Measurements from ENCODE around the gene LPAR4. TPM values are rescaled to one million over a fixed set of nuclear protein-coding genes. Genes with fewer than 3 reads are reported as not detected.
"Not testable (repeated sequence)": the region's sequence is repeated elsewhere in the genome, so short reads cannot be mapped to it uniquely, and the experiment has no call there.

Gene LPAR4, protein sequence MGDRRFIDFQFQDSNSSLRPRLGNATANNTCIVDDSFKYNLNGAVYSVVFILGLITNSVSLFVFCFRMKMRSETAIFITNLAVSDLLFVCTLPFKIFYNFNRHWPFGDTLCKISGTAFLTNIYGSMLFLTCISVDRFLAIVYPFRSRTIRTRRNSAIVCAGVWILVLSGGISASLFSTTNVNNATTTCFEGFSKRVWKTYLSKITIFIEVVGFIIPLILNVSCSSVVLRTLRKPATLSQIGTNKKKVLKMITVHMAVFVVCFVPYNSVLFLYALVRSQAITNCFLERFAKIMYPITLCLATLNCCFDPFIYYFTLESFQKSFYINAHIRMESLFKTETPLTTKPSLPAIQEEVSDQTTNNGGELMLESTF
- total RNA-seq (2014; rRNA removed; shearing (Covaris generic)) = 0.78 and 1.3 TPM in 2 replicates

DNA sequence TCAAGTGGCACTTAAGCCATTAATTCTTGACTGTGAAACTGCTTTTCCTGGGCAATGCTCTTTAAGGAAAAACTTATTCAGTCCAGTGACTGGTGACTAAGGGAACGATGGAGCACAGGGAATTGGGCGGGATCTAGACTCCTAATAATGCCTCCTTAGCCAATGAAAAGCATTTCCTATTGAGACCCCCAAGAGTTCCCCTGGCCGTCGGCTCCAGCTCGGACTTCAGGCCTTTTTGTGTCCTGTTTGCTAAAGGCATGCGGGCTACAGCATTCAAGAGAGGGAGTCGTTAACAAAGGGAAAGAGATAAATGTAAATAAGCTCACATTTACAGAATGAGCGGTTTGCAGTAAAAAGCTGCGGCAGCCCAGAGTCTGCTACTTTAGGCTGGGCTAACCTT, at the start of gene LPAR4:
LPAR4 (plus strand) TSS at position 232 of the 400 bp plus-strand sequence. CDS start 7,150 bp downstream, outside the sequence.
- DNase-seq (ENCODE audit: low read depth) = peak; percentile 51

DNA sequence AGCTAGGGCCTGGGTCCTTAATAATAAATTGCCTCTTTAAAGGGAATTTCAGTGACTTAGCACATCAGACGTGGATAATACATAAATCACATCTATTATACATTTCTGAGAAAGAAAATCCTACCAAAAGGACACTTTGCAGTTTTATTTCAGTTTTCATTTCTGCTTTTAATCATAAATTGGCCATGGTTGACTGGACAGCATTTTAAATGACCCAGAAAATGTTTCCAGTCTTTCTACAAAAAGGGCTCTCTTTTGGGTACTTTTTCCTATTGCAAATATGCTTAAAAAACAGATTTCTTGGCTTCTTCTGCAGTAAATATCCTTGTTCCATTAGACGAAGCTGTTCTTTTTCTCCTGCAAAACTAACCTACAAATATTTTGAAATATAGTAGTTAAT, 41.4 kb upstream of the LPAR4 start:
- DNase-seq (ENCODE audit: low read depth) = no peak

DNA sequence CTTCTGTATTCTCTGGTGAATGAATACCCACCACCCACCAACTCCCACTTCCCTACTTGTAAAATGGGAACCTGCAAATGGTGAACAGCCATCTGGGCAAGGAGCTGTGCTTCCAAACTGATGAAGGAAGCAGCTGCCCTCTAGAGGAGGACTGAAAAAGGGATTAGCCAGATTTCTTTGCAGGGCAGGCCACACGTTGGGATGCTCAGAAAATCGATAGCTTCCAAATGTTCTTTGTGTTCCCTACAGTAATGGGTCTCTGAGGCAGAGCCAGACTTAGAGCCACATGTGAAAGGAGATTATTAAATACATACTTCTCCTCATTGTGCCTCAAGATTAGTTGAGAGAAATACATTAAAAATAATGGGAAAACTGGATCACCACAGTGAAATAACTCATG, 39.3 kb upstream of the LPAR4 start:
- DNase-seq (ENCODE audit: low read depth) = peak; percentile 62

DNA sequence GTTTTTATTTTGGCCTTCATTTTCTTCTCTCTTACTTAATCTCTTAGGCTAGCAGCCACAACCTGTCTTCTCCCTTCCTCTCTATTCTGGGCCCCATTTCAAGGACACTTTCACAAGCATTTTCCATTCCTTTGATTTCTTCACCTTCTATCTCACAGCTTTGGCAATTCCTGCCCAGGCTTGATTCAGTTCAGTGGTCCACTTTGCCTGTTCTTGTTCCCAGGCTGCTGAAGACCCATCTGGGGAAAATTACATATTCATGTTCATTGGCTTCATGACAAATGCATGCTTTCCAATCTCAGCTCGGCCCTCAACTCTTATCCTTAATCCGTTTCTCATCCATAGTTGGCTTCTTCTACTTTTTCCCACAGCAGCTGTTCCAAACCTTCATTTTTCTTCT, 38.7 kb upstream of the LPAR4 start:
- DNase-seq (ENCODE audit: low read depth) = no peak

DNA sequence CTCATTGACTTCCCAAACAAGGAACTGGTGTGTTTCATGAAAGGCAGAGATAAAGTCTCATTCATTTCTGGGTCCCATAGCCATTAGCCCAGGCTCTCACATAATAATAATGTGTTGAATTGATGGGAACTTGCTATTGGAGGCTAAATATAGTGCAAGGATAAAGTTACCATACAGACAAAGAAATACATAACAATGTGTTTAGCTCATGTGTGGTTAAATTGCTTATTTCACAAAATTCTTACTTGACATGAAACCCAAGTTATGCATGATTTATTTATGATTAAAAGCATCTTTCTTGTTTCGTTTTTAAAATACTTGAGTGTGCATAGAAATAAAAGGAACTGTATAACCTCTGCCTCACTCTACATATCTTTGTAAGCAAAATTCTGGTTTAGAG, 37.3 kb upstream of the LPAR4 start:
- peak; percentile 1 for DNase-seq (ENCODE audit: low read depth)

DNA sequence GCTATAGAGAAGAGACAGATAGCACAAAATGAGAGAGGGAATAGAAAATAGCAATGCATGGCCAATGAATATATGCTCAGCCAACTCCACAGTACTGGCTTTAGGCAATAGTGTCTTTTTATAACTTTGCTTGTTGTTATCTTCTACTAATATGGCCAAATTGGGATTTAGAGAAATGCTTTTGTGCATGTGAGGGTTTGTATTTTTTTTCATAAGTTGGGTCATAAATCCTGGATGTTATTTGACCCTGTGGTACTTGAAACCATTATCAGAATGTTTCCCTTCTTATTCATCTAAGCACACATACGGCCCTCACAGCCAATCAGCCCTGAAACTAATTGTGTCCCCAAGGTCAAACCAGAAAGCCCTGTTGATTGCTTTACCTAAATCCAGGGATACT, 35.2 kb upstream of the LPAR4 start:
- no peak for DNase-seq (ENCODE audit: low read depth)

DNA sequence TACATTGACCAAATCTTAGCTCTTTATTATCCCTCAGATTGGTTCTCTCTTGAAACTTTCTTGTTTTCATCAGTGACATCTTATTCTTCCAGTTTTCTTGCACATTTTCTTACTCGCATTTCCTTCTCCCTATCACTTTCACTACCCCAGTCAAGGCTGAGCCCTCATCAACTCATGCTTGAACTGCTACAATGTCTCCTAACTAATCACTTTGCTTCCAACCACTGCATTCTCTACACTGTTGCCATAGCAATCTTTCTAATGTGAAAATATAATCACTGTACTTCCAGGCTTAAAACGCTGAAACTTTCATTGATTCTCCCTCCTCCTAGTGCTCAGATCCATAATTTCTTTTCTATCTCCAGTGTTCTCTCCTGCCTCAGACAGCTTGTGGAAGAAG, 22.2 kb upstream of the LPAR4 start:
- DNase-seq (ENCODE audit: low read depth) = no peak

DNA sequence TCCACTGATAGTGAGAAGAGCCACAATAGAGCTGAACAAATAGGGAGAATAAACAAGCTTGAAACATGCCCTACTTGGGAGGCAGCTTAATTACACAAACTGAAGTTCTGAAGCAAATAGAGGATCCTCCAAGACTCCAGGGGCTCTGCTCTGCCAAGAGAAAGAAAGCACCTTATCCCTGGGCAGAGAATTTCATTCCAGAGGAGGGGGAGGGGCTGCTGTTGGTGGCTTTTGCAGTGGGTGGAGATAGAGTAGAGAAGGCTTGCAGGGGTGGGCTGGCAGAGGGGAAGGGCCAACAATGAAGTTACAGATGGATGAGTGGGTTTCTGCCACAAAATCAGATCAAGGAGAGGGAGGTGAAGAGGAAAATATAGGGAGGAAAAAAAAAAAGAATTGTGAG, 1.0 kb upstream of the LPAR4 start:
- no peak for DNase-seq (ENCODE audit: low read depth)

DNA sequence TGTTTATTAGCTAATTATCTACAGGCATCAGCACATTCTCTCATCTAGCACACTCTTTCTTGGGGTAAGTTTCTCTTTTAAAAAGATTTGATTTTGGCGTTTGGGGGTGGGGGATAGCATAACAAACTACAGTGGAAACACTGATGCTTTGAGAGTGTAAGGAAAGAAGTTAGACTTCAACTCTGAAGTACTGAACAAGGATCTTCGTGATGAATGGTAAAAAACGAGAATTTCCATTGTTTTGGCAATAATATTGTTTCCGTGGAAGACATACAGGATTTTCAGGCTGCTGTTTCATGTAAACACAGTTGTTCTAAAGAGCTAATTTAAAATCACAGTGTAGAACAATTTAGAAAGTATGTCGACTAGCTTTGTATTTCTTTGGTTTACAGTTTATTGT, 451 bp downstream of the LPAR4 start:
- no peak for DNase-seq (ENCODE audit: low read depth)

DNA sequence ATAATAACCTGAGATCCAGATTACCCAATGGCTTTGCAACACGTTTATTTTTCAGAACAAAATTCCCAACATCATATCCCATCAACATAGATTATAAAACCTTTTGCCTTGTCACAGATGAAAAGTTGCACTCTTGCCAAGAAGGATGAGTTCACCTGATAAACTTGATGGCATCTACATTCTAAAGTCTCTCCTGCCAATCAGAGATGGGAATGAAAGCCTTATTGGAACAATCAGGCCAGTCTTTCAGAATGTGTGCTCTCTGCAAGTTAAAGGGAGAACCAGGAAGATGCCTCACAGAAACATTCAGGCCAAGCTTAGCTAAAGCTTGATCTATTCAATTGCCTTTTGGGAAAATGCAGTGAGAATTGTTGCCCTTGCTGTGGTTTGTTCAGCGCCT, 1.3 kb downstream of the LPAR4 start:
- DNase-seq (ENCODE audit: low read depth) = no peak

DNA sequence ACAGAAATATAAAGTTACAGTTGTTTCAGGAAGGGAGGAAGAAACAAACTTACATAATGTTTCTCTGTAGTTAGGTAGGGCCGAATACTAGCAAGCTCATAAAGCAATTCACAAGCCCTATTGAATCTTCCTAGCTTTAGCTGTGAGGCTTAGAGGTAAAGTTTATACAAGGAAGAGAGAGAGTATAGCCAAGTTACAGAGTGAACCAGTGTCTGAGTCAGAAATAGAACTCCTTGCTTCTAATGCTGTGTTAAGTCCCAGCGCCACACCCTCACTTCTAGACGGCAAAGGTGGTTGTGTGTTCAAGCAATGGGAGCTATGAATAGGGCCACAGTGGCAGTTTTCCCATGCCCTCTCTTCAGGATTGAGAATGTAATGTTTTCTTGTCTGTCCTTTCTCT, 6.1 kb downstream of the LPAR4 start:
- DNase-seq (ENCODE audit: low read depth) = no peak

DNA sequence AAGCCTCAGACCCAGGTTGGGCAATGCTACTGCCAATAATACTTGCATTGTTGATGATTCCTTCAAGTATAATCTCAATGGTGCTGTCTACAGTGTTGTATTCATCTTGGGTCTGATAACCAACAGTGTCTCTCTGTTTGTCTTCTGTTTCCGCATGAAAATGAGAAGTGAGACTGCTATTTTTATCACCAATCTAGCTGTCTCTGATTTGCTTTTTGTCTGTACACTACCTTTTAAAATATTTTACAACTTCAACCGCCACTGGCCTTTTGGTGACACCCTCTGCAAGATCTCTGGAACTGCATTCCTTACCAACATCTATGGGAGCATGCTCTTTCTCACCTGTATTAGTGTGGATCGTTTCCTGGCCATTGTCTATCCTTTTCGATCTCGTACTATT, 7.4 kb downstream of the LPAR4 start:
- no peak for DNase-seq (ENCODE audit: low read depth)

DNA sequence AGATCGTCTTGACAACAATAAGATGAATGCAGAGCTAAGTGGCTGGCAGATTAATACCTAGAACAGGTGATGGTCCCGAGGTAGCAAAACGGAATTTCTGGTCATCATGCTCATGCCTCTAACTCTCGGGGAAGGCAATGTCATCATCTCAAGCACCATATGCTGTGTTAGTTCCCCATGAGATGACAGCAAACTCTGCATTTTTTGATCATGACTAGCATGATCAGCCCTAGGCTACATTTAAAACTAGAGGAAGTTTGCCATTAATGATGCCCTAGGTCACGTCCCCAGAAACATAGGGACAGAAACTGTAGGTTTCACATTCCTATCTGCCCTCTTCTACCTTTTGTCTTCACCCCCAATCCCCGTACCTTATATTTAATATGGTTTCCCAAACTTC, 11.6 kb downstream of the LPAR4 start:
- DNase-seq (ENCODE audit: low read depth) = peak; percentile 69

DNA sequence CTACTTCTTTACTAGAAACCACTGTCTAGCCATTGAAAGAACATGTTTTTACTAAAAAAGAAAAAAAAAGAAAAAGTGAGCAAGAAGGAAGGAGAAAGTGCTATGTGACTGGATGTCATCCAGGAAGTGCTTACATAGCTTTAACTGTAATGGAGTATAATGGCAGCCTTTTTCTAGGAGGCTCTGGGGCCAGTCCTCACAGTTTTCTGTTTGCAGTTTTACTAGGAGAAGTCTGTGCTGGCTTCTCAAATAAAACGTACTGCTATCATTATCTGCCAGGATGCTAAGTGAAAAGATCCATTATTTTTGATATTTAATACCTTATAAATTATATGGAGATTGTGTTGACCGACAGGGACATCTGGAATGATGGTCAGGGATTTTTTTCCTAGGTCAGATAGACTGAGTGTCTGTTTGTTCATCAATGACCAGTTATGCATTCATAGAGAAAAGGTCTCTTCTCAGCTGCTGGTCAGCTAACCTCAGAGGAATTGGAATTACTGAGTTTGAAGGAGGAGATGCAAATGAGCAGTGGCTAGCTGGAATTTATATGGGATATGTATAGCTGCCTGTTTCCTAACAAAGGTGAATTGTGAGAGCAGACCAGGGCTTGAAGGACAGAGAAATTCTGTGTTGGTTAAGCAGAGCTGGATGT, 21.7 kb downstream of the LPAR4 start:
- DNase-seq (ENCODE audit: low read depth) = peak; percentile 35

DNA sequence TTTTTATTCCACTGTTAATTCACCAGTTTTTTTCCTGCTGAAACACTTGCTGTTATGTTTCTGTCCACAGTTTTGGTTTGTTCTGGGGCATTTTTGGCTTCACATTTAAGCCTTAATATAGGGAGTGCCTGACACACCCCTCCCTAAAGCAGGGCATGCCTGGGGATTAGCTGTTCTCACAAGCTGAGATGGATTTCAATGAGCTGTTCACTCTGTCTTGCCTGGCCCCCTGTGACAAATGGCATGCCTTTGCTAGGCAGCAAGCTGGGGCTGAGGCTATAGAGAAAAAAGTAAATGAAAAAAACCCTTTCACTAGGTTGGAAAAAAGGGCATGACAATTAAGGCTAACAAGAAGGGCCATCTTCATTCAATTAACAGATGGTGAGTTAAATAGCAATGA, 22.4 kb downstream of the LPAR4 start:
- no peak for DNase-seq (ENCODE audit: low read depth)

DNA sequence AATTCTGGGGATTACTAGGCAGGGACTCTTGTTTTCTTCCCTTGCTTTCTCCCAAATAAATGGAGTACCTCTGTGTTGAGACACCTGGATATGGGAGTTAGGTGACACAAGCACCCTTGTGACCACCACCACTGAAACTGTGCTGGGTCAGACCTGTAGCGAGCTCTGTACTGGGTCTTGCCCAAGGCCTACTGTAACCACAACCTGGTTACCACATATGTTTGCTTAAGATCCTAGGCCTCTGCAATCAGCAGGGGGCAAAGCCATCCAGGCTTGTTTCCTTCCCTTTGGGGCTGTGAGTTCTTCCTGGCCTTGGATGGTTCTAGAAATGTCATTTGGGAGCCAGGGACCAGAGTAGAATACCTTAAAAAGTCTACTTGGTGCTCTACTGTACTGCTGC, 49.4 kb downstream of the LPAR4 start:
- no peak for DNase-seq (ENCODE audit: low read depth)

DNA sequence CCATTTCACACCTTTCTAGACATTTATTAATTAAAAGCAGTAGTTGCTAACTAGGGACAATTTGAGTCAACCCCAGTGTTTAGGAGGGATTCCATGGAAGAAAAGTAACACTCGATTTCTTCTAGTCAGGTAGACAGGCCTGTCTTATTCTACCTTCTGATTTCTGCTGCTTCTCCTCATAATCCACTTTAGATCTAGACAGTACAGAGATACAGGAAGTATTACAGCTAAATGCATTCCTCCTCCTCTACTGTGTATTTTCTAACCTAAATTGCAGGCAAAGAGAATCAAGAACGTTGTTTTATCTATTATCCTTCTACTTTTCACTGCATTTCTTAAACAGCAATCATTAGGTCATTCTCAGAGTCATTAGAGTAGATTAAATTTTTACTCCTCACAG, 52.6 kb downstream of the LPAR4 start:
- no peak for DNase-seq (ENCODE audit: low read depth)

DNA sequence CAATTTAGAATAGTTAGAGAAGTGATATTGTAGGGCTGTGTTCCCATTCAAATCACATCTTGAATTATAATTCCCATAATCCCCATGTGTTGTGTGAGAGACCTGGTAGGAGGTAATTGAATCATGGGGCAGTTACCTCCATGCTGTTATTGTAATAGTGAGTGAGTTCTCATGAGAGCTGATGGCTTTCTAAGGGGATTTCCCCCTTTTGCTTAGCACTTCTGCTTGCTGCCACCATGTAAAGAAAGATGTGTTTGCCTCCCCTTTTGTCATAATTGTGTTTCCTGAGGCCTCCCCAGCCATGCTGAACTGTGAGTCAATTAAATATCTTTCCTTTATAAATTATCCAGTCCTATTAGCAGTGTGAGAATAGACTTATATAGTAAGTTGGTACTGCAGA, 53.2 kb downstream of the LPAR4 start:
- DNase-seq (ENCODE audit: low read depth) = no peak

DNA sequence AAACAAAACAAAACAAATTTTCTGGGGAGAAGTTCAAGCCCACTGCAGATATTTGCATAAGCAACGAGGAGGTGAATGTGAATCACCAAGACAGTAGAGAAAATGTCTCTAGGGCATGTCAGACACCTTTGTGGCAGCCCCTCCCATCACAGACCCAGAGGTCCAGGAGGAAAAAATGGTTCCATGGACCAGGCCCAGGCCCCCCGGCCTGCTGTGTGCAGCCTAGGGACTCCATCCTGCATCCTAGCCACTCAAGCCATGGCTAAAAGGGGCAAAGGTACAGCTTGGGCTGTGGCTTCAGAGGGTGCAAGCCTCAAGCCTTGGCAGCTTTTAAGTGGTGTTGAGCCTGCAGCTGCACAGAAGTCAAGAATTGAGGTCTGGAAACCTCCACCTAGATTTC, 54.0 kb downstream of the LPAR4 start:
- no peak for DNase-seq (ENCODE audit: low read depth)

DNA sequence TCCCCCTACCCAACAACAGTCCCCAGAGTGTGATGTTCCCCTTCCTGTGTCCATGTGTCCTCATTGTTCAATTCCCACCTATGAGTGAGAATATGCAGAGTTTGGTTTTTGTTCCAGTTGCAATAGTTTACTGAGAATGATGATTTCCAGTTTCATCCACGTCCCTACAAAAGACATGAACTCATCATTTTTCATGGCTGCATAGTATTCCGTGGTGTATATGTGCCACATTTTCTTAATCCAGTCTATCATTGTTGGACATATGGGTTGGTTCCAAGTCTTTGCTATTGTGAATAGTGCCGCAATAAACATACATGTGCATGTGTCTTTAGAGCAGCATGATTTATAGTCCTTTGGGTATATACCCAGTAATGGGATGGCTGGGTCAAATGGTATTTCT, 55.0 kb downstream of the LPAR4 start:
- DNase-seq (ENCODE audit: low read depth) = not testable (repeated sequence)

Data from RPMI7951 (cell line).